Panc1 (cell line): ENCODE data around the gene SHC4. TPM values are rescaled to one million over a fixed set of nuclear protein-coding genes. Genes with fewer than 3 reads are reported as not detected.

Source experiments
- ATAC-seq: fragments of 200-7000 bp; cut with Tn5 transposase; 2 replicates; pipeline ENCODE4 v1.9.1; 2020; ENCODE audit warnings: mild to moderate bottlenecking, moderate library complexity
- BruUV-seq: library from RNA; stranded (reverse); fragments of 400-500 nt; replicated peaks from 2 replicates; lab custom pipeline; 2021; lab: Mats Ljungman, UMichigan
- CTCF ChIA-PET: fragments of 300-600 bp; sonication (Branson Sonifier 250); formaldehyde crosslinking; loops from one replicate; lab custom pipeline; 2022; ENCODE audit warnings: antibody characterized with exemption; lab: Charles Lee
- POLR2A ChIA-PET: fragments of 300-600 bp; sonication (Branson Sonifier 250); formaldehyde crosslinking; loops from one replicate; lab custom pipeline; 2022; ENCODE audit warnings: antibody characterized with exemption; lab: Charles Lee
- DNase-seq: peaks from one replicate; pipeline ENCODE4 v3.0.0-alpha.2; 2010; ENCODE audit warnings: low read depth, low spot score
- H3K27ac ChIP-seq: 2 replicates; pipeline ENCODE4 v1.5.1; 2011; ENCODE audit warnings: mild to moderate bottlenecking, low read length, inconsistent platforms
- H3K27me3 ChIP-seq: fragments of 200-500 bp; sonication (Bioruptor generic); 2 replicates; pipeline ENCODE4 v1.6.0; 2014; ENCODE audit warnings: low read length, inconsistent platforms; ENCODE audit not compliant: control insufficient read depth, insufficient read depth
- H3K36me3 ChIP-seq: fragments of 200-500 bp; sonication (Bioruptor generic); 2 replicates; pipeline ENCODE4 v1.5.1; 2014; ENCODE audit warnings: inconsistent platforms, mild to moderate bottlenecking, low read length, moderate library complexity; ENCODE audit not compliant: control insufficient read depth, insufficient read depth
- H3K4me1 ChIP-seq: 2 replicates; pipeline ENCODE4 v1.5.1; 2011; ENCODE audit warnings: inconsistent platforms, mild to moderate bottlenecking, low read length, moderate library complexity; ENCODE audit not compliant: control insufficient read depth, insufficient read depth
- H3K4me3 ChIP-seq, 2 experiments: 2 replicates each; pipeline ENCODE4 v1.5.1; 2011 to 2012; ENCODE audit warnings: low read depth in 2 of 2, low read length in 2 of 2, mild to moderate bottlenecking in 2 of 2, inconsistent platforms in 1 of 2, moderate library complexity in 1 of 2
- H3K9me3 ChIP-seq: fragments of 200-500 bp; sonication (Bioruptor generic); 2 replicates; pipeline ENCODE4 v1.5.1; 2014; ENCODE audit warnings: low read depth, mild to moderate bottlenecking, inconsistent platforms, low read length, moderate library complexity; ENCODE audit not compliant: control insufficient read depth, insufficient read depth
- CTCF ChIP-seq: fragments of 450-650 bp; IDR thresholded peaks from 2 replicates; pipeline ENCODE4 v1.5.1; 2017; ENCODE audit warnings: mild to moderate bottlenecking
- POLR2AphosphoS5 ChIP-seq: IDR thresholded peaks from 2 replicates; pipeline ENCODE4 v1.6.1; 2012; ENCODE audit warnings: mild to moderate bottlenecking, low read depth, low read length, moderate library complexity
- REST ChIP-seq, 2 experiments: IDR thresholded peaks; 2 replicates each; pipeline ENCODE4 v1.6.1; 2011 to 2012; ENCODE audit warnings: low read depth in 2 of 2, control low read depth in 1 of 2, low read length in 1 of 2, mild to moderate bottlenecking in 1 of 2, moderate library complexity in 1 of 2; ENCODE audit not compliant: insufficient read depth in 1 of 2
- SIN3A ChIP-seq: IDR thresholded peaks from 2 replicates; pipeline ENCODE4 v1.6.1; 2012; ENCODE audit warnings: low read depth, mild to moderate bottlenecking, low read length, moderate library complexity, borderline replicate concordance; ENCODE audit not compliant: insufficient read depth
- TCF7L2 ChIP-seq: IDR thresholded peaks from 2 replicates; pipeline ENCODE4 v1.6.1; 2011; ENCODE audit warnings: mild to moderate bottlenecking, low read depth, low read length, inconsistent platforms
- in situ Hi-C: cut with HindIII; loops from 2 replicates; pipeline ENCODE4 v1.10.0; 2016; ENCODE audit warnings: low sequenced_read_pairs, low pct_unique_long_range_greater_than_20kb
- intact Hi-C: fragments of 100-400 bp; cut with micrococcal nuclease; formaldehyde crosslinking; loops from one replicate; pipeline ENCODE4 v1.10.0; 2022; ENCODE audit not compliant: unreplicated experiment
- total RNA-seq: library from RNA; stranded (reverse); gene quantifications from one replicate; pipeline ENCODE4 v1.2.1, GENCODE V29; 2021; ENCODE audit not compliant: unreplicated experiment

The SHC4 gene
- total RNA-seq, 1 experiment from 2014 or later, result 0.10 TPM

- H3K27me3 ChIP-seq, result peaks cover 20% of the 10 kb centered on the region
- TF ChIP-seq CTCF (peak; percentile 41), POLR2AphosphoS5 (no peak)
- CTCF ChIA-PET, result interaction anchor here (3.1 kb wide), 1 partner anchor 9 kb away, joined by 12 read pairs; no protein-coding TSS in a partner anchor
- no peaks in the 10 kb centered on the region for H3K9me3 ChIP-seq
- intact Hi-C loops, result loop anchor here (1.0 kb wide), 1 partner anchor 104 kb away; no protein-coding TSS in a partner anchor
- H3K36me3 ChIP-seq, result no peaks in the 10 kb centered on the region
- no peak overlapping the region for H3K4me3 ChIP-seq
- no TSS peak for BruUV-seq
- H3K4me1 ChIP-seq, result peaks cover 6% of the 10 kb centered on the region
- POLR2A ChIA-PET, result no interaction called here
- ATAC-seq (peak; percentile 71; the same call in 1 of the 2 replicates), DNase-seq (no peak)
- in situ Hi-C loops, result no loop called here
- H3K27ac ChIP-seq, result no peak overlapping the region
Observed at GRCh38 chr15:48965972-48966371, 2.3 kb upstream of the SHC4 start.

GRCh38 chr15:48964898-48965297, 1.2 kb upstream of the SHC4 start:
- ChIA-PET CTCF (interaction anchor here (1.5 to 3.1 kb wide), 2 partner anchors 10 to 103 kb away, joined by 4 to 12 read pairs; no protein-coding TSS in a partner anchor), POLR2A (interaction anchor here (0.7 kb wide), 1 partner anchor 102 kb away, joined by 3 read pairs; no protein-coding TSS in a partner anchor)
- intact Hi-C loops, result no loop called here
- in situ Hi-C loops, result no loop called here
- TF ChIP-seq SIN3A (no peak), POLR2AphosphoS5 (no peak), REST (IDR thresholded peaks at IDR 0.05; ENCODE audit: insufficient read depth in 1 of 2, low read depth in 2 of 2, low read length in 1 of 2) (no peak), TCF7L2 (no peak), CTCF (no peak)
- H3K36me3 ChIP-seq, result no peaks in the 10 kb centered on the region
- ATAC-seq (no peak), DNase-seq (no peak)
- H3K27me3 ChIP-seq, result peaks cover 20% of the 10 kb centered on the region
- H3K27ac ChIP-seq, result no peak overlapping the region
- H3K4me1 ChIP-seq, result peaks cover 6% of the 10 kb centered on the region
- H3K9me3 ChIP-seq, result no peaks in the 10 kb centered on the region
- BruUV-seq, result no TSS peak
- no peak overlapping the region for H3K4me3 ChIP-seq
